ENCODE results near the gene DLX4. TPM values are rescaled to one million over a fixed set of nuclear protein-coding genes. Genes with fewer than 3 reads are reported as not detected.

Gene DLX4
- total RNA-seq, 1 donor from 2014 or later: not detected

- intact Hi-C loops (cut with micrococcal nuclease): no loop called here
- Mint-ChIP-seq H3K9me3 (no peaks in the 10 kb centered on the region), H3K4me3 (ENCODE audit: low read depth) (no peak overlapping the region), H3K27me3 (ENCODE audit: low read depth) (peaks cover 17% of the 10 kb centered on the region), H3K4me1 (ENCODE audit: low read depth) (peaks cover under 1% of the 10 kb centered on the region), H3K36me3 (ENCODE audit: low read depth) (no peaks in the 10 kb centered on the region), H3K27ac (no peak overlapping the region)
- no peak for DNase-seq (ENCODE audit: low spot score)
These were observed 52.8 kb downstream of the DLX4 start for GRCh38 chr17:50021681-50022370.

GRCh38 chr17:50022463-50023130, 53.6 kb downstream of the DLX4 start:
- peaks cover 16% of the 10 kb centered on the region for H3K27me3 Mint-ChIP-seq (ENCODE audit: low read depth)
- H3K27ac Mint-ChIP-seq: no peak overlapping the region
- no peaks in the 10 kb centered on the region for H3K9me3 Mint-ChIP-seq
- intact Hi-C loops (cut with micrococcal nuclease): no loop called here
- no peaks in the 10 kb centered on the region for H3K36me3 Mint-ChIP-seq (ENCODE audit: low read depth)
- H3K4me1 Mint-ChIP-seq (ENCODE audit: low read depth): peaks cover 6% of the 10 kb centered on the region
- DNase-seq (ENCODE audit: low spot score): no peak
- no peak overlapping the region for H3K4me3 Mint-ChIP-seq (ENCODE audit: low read depth)

- Mint-ChIP-seq H3K4me1 (ENCODE audit: low read depth) (peaks cover 7% of the 10 kb centered on the region), H3K36me3 (ENCODE audit: low read depth) (no peaks in the 10 kb centered on the region), H3K27ac (no peak overlapping the region), H3K4me3 (ENCODE audit: low read depth) (no peak overlapping the region), H3K9me3 (no peaks in the 10 kb centered on the region), H3K27me3 (ENCODE audit: low read depth) (peaks cover 16% of the 10 kb centered on the region)
- intact Hi-C loops (cut with micrococcal nuclease): no loop called here
- no peak for DNase-seq (ENCODE audit: low spot score)
These were observed 54.5 kb downstream of the DLX4 start for GRCh38 chr17:50023520-50023919.

Other genes with a start within 250 kb of the DLX4 start
- 12.2 and 15.8 TPM in 2 replicates for gene FAM117A, start 205.1 kb upstream of the DLX4 start, total RNA-seq
- 62.1 and 65.0 TPM in 2 replicates for gene KAT7, start 180.5 kb upstream of the DLX4 start, total RNA-seq
- gene TAC4, start 121.1 kb upstream of the DLX4 start, total RNA-seq: not detected in 2 replicates
- not detected in 2 replicates for gene DLX3, start 26.0 kb downstream of the DLX4 start, total RNA-seq
- 10.1 and 10.8 TPM in 2 replicates for gene ITGA3, start 86.9 kb downstream of the DLX4 start, total RNA-seq
- 11.0 and 12.1 TPM in 2 replicates for gene PDK2, start 126.2 kb downstream of the DLX4 start, total RNA-seq
- 2.0 and 2.4 TPM in 2 replicates for gene SAMD14, start 161.0 kb downstream of the DLX4 start, total RNA-seq
- 126 and 130 TPM in 2 replicates for gene PPP1R9B, start 181.5 kb downstream of the DLX4 start, total RNA-seq
- 0.41 and 0.48 TPM in 2 replicates for gene SGCA, start 196.8 kb downstream of the DLX4 start, total RNA-seq
- 13.9 and 15.5 TPM in 2 replicates for gene COL1A1, start 232.4 kb downstream of the DLX4 start, total RNA-seq

Data from activated T-helper 2 cell treated with anti-CD3 and anti-CD28 coated beads, Interferon-gamma antibody, Interleukin-2, Interleukin-4, amounts not matched to agents 10 μg/mL and 5 μg/mL and 100 μg/mL, durations not matched to agents 14 hours and 24 hours and 36 hours (primary cell).